HG02981 (cell line): ENCODE results near the gene TRIP12.
"Not testable (repeated sequence)": the region's sequence is repeated elsewhere in the genome, so short reads cannot be mapped to it uniquely, and the experiment has no call there.

Experiments used
- ATAC-seq: cut with Tn5 transposase; IDR thresholded peaks from one replicate; pipeline ENCODE4 v1.9.1; 2021; ENCODE audit warnings: mild to moderate bottlenecking, moderate library complexity; ENCODE audit not compliant: unreplicated experiment

Gene TRIP12

DNA sequence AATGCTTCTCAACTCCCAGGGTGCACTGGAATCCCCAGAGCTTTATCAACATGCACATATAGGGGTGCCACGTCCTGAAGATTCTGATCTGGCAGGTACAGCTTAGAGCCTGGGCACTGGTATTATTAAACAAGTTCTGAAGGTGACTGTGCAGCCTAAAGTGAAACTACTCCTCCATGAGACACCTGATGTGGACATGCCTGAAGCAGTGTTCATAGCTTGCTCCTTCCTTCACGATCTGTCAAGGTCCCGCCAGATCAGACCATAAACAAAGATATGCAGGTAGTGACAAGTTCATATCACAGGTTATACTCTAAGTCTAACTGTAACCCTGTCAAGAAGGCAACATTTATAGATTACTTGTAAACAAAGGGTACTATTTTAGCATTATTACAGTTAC is 142.2 kb downstream of the TRIP12 start:
- ATAC-seq, result no peak

DNA sequence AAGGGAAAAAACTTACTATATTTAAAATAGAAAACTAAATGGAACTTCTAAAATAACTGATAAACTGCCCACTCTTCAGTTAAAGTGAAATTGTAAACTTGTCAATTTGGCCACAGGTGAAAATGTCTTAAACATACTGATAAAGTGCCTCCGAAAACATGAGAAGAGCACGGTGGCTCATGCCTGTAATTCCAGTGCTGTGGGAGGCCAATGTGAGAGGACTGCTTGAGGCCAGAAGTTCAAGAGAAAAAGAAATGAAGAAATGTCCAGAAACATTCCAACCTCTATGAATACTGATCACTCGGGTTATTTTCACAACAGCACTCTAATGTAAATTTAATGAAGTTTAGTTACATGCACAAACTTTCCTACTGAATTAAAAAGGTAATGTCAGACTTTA is 144.1 kb downstream of the TRIP12 start:
- ATAC-seq, result no peak

DNA sequence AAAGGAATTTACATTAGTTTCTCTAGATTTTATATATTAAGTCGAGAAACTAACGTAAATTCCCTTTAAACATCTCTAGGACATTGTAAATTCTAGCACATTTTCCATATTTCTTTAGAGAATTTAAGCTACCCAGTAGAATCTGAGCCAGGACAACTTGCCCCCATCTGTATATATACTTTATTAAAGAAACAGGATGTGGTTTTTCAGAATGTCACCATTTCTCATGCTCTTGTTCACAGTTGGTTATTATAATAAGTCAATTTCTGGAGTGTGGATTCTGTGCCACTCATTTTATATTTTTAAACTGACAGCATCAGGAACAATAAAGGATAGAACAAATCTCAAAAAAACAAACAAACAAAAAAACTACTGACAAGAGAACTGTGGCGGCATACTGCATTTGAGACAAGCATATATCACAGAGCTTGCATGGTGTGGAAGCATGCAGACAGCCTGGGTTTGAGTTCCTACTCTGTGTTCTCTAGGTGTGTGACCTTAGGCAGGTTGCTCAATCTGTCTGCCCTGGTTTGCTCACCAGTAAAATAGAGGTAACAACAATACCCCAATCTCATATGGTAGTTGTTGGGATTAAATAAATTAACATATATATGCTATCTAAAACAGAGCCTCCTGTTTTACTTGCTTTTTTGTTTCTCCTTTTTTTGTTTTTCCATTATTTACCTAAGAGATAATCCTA is 146.0 kb downstream of the TRIP12 start:
- no peak for ATAC-seq

DNA sequence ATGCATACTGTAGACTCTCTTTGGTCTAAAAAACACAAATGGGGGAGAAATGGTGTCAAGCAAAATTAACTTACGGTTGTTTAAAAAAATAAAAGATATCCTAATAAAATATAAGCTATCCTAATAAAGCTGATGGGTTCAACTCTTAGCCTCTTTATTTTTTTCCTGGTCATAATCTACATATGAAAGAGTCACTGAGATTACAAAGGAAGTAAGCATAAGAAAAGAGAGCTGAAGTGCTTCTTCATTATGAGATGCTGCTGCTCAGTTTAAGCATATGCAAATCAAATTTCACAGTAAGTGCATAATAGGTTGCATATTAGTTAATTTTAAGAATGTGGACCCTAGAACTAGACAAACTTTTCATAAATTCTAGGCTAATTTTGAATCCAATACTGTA is 147.6 kb downstream of the TRIP12 start:
- no peak for ATAC-seq

DNA sequence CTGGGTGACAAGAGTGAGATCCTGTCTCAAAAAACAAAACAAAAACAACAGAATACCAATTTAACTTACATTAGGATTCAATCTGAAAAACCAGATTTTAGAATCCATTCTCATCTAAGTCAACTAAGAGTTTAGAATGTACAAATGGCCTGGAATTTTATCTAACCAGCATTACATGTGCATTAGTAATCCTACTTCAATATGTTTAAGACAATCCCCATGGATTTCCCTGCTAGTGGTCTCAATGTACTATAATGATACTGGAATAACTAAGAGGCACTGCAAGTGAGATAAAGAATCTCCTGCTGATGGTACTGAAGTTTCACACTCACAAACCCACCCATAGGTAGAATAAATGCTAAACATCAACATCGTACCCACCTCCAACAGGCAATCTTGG is 153.6 kb downstream of the TRIP12 start:
- ATAC-seq, result no peak

DNA sequence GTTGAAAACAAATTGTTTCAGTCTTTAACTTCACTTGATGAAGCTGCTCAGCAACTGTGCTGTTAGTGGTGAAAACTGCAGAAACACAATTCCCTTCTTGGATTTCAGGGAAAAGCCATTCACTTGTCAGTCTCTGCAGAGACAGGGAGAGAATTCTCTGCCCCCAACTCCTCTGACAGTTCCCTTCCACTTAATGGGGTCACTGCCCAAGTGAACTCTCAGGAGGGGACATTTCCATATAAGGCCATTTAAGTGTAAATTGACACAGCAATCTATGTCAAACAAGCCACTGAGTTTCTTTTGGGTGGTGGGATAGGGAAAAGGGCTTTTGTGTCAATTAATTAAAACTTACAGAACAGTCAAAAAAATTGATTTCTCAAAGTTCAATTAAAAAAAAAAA is 156.1 kb downstream of the TRIP12 start:
- ATAC-seq, result no peak

DNA sequence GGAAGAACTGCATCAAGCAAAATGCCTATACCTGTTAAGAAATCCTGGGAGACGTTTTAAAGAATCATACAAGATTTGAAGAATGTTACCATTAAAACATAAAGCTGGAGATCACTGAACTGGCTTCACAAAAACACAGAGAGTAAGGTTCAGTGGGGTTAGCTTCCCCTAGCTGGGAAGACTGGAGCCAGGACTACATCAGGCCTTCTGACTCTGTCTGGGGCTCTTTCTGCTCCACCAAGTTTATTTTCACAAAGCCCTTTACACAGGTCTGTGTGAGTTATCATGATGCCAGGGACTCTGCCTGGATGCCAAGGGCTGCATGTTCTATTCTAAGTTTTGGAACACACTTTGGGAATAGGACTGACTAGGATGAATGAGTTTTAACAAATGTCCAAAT is 160.1 kb downstream of the TRIP12 start:
- no peak for ATAC-seq

DNA sequence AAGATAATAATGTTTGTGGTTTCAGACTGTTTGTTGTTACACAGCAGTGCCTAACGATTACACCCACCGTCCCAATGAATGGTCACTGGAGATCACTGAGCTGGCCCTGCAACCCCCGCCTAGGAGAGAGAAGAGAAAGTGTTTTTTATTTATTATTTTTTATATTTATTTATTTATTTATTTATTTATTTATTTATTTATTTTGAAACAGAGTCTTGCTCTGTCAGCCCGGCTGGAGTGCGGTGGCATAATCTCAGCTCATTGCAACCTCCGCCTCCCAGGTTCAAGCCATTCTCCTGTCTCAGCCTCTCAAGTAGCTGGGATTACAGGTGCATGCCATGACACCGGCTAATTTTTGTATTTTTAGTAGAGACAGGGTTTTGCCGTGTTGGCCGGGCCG is 164.3 kb downstream of the TRIP12 start:
- ATAC-seq, result not testable (repeated sequence)

DNA sequence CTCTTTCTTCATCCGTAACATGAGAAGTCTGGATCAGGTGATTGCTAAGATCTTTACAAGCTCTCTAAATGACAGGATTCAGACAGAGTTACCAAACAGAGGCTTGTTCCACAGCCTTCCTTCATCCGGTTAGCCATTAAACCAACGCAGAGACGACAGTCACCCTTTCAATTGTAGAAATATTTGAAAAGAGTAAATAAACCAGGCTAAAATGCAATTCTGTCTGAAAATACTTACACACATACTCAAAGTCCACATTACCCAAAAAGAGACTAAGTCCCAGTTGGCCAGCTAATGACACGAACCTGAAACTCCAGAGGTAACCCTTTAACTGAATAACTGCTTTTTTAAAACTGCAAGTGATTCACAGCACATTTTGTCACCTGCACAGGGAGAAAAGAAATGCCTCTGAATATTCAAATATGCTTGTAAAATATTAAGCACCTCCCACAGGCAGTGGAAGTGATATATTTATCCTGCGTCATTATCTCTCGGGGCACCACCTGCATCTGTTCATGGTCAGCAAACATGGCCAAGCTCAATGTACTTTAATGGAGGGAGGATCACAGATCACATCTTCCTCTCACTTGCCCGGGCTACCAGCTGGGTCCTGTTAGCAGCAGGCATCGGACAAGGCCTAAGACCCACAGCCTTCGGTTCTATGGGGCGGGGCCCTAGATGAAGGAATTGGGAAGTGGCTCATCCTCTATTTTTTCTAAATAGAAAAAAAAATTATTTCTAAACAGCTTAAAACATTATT is 168.7 kb downstream of the TRIP12 start:
- no peak for ATAC-seq

DNA sequence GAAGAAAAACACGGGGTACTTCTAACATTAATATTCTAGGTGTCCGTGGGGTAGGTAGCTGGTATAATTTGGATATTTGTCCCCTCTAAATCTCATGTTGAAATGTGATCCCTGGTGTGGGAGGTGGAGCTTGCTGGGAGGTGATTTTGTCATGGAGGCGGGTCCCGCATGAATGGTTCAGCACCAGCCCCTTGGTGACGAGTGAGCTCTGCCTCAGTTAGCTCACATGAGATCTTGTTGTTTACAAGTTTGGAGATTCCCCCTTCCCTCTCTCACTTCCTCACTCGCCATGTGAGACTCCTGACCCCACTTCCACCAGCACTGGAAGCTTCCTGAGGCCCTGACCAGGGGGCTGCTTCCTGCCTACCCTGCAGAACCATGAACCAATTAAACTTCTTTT is 172.0 kb downstream of the TRIP12 start:
- ATAC-seq, result no peak

DNA sequence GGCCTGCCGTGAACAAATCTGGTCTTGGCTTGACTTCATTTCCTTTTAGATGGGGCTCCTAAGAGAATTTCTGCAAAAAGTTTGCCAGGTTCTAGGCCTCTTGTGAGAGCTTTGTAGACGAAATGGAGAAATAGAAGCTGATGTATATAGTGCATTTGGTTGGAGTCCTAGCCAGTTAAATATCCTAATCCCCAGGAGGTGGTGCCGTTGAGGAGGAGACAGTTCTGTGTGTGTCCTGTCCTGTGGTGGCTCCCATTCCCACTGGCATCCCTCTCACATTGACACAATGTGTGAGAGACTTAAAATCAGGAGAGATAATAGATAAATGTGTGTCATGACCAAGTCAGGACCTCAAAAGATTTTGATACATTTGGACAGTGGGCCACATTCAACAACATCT is 172.9 kb downstream of the TRIP12 start:
- no peak for ATAC-seq

DNA sequence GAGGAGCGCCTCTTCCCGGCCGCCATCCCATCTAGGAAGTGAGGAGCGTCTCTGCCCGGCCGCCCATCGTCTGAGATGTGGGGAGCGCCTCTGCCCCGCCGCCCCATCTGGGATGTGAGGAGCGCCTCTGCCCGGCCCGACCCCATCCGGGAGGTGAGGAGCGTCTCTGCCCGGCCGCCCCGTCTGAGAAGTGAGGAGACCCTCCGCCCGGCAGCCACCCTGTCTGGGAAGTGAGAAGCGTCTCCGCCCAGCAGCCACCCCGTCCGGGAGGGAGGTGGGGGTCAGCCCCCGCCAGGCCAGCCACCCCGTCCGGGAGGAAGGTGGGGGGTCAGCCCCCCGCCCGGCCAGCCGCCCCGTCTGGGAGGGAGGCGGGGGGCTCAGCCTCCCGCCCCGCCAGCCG is 179.1 kb downstream of the TRIP12 start:
- ATAC-seq, result not testable (repeated sequence)

DNA sequence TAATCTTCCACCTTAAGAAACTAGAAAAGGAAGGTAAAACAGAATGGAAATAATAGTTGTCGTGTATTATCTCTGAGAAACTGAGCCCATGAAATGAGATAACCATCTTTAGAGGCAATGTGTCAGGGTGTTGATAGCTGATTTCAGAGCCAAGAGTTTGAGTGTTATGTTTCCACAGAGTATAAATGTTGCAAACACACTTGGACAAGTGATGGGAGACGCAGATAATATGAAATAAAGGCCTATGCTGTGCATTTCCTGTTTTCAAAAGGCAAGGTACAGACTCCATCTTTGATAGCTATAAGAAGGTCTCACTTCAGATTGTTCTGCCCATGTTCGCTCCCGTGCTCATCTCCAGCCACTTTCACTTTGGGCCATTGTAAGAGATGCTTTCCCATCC is 181.5 kb downstream of the TRIP12 start:
- ATAC-seq, result no peak

DNA sequence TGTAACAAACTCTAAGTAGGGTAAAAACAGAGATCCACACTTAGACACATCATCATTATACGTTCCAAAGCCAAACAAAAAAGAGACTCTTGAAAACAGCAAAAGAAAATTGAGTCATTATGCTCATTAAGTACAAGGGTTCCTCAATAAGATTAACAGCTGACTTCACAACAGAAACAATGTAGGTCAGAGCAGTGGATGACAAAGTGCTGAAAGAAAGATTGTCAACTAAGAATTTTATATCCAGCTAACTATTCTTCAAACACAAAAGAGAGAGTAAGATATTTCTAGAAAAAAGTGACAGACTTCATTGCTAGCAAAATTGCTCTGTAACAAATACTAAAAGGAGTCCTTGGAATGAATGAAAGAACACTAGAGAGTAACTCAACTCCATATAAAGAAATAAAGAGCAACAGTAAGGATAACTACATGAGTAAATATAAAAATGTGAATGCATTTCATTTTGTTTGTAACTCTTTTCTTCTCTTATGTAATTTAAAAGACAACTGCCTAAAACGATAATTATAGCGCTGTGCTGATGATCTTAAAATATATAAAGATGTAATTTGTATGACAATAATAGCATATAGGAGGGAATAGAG is 183.7 kb downstream of the TRIP12 start:
- ATAC-seq, result no peak

DNA sequence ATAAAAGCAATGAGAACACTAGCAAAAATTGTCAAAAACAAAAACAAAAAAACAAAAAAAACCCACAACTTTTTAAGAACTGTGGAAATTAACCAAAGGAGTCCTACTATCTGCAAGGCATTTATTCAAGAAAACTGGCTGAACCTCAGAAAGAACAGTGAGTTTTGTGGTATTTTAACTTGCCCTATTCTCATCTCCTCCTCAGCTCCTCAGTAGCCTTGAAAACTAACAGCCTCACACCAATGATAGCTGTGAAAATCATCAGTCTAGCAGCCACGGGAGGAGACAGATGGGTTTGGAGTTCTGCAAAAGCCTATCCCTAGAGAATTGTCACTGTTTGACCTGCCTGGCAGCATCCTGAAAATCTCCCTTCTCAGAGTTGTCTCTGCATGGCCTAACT is 187.4 kb downstream of the TRIP12 start:
- no peak for ATAC-seq

DNA sequence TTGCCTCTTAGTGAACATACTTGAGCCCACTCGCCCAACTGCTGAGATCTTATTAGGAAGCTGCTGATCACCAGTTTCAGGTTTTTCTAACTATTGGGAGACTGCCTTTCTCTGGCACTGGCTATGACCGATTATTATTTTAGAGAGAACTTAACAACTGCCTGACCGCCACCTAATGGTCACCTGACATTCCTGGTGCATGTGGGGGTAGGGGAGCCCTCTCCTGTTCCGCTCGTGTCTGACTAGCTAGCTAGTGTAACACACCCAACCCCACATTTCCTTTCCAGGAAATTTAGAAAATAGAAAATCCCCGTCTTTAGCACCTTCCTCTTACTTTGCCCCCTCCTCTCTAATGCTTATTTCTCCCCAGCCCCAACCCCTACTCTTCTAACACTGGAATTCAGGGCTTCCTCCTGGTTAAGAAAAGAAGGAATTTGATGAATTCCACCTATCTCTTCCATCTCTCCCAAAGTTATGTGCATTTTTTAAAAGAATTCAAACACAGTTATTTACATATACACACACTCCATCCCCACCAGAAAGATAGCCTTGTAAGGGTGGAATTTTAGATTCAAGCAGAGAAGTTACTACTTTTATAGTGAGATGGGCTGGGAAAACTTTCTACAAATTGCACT is 188.1 kb downstream of the TRIP12 start:
- no peak for ATAC-seq

DNA sequence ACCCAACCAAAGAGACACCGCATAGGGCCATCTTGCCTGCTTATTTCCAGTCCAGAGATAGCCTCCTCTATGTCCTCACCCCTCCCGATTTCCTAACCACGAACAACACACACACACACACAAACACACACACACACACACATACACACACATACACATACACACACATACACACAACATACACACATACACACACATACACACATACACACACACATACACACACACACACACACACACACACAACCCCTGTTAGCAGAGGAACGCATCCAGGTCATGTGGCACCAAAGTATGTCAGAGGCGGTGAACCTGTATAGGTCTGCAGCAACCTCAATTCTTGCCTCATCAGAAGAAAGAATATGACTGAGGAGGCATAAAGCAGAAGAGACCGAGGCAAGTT is 188.9 kb downstream of the TRIP12 start:
- no peak for ATAC-seq

DNA sequence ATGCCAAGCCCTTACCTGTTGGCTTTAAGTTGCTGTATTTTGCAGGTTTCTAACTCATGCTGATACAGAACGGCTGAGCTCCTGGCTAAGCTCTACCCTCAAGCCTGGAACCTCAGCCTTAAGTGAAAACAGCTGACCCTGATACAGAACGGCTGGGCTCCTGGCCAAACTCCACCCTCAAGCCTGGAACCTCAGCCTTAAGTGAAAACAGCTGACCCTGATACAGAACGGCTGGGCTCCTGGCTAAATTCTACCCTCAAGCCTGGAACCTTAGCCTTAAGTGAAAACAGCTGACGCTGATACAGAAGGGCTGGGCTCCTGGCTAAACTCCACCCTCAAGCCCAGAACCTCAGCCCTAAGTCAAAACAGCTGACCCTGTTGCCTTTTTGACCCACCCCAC is 189.9 kb downstream of the TRIP12 start:
- no peak for ATAC-seq

DNA sequence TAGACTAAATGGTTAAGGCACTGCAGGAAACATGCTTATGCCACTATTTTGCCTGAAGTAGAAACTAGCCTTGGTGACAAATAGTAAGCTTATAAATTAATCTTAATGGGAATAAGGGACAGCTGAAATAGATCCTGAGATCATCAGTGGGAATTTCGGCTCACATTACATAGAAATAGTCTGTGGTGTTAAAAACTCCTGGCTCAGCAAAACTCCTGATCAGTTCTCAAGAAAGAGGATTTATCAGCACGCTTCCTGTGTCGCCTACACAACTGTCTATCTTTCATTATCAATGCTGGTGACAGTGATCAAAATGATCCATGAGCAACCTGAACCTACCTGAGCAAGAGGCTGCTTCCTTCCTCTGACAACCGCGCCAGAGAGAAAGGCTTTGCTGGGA is 190.4 kb downstream of the TRIP12 start:
- no peak for ATAC-seq

DNA sequence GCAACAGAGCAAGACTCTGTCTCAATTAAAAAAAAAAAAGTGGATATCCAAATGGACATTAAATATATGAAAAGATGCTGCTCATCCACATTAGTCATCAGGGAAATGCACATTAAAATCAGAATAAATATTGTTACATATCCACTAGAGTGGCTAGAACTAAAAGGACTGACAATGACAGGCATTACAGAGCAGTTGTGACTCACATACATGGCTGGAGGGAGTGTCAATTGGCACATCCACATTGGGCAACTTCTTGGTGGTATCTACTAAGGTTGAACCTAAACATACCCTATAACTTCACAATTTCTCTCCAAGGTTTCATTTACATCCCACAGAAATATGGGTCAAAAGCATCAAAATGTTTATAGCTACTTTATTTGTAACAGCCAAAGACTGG is 193.4 kb downstream of the TRIP12 start:
- ATAC-seq, result no peak

DNA sequence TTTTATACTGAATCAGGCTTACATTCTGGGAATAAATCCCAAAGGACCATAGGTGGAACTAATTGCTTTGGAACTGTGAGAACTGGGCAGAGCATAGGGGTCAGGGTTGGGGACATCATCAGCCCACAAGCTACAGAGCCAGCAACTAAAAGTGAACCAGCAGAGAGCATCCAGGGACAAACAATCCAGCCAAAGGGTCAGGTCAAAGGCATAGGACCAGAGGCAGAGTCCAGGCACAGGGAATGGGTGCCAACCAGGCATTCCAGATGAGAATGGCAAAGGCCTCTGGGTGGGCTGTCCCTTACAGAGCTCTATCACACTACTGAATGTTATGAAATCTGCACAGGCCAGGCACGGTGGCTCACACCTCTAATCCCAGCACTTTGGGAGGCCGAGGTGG is 195.2 kb downstream of the TRIP12 start:
- ATAC-seq, result no peak
